Urinary bladder (tissue), 4 donors: Measurements from ENCODE around the gene FCSK. TPM values are rescaled to one million over a fixed set of nuclear protein-coding genes. Genes with fewer than 3 reads are reported as not detected.

ENCODE experiments used
- DNase-seq: peaks from one replicate; pipeline ENCODE4 v3.0.0-alpha.2; 2015; ENCODE audit errors: extremely low spot score
- H3K27ac ChIP-seq: one replicate; pipeline ENCODE4 v1.5.1; 2013; ENCODE audit warnings: low read depth, mild to moderate bottlenecking, moderate library complexity
- H3K36me3 ChIP-seq: one replicate; pipeline ENCODE4 v1.6.1; 2013; ENCODE audit warnings: mild to moderate bottlenecking, moderate library complexity; ENCODE audit not compliant: insufficient read depth
- H3K4me1 ChIP-seq: one replicate; pipeline ENCODE4 v1.6.1; 2013; ENCODE audit warnings: mild to moderate bottlenecking, moderate library complexity; ENCODE audit not compliant: insufficient read depth
- H3K4me3 ChIP-seq: one replicate; pipeline ENCODE4 v1.5.1; 2013; ENCODE audit warnings: low read depth, low read length
- WGBS: extraction: QIAGEN DNeasy Blood & Tissue Kit; methylation state at CpG from one replicate; pipeline ENCODE4 v1.1.7; 2013; 5-methylcytosine and 5-hydroxymethylcytosine counted together
- polyA plus RNA-seq: library from polyadenylated mRNA; stranded (reverse); fragments of 200-250 nt; gene quantifications from one replicate; pipeline ENCODE4 v1.2.3, GENCODE V29; 2013
- total RNA-seq: library from RNA; depleted of rRNA; stranded (reverse); fragments of >200 nt; gene quantifications from one replicate; pipeline ENCODE4 v1.2.3, GENCODE V29; 2014
- donor health status: healthy with polysubstance abuse.
- donor health status: healthy.

The FCSK gene
- total and polyA plus RNA-seq, 2 donors: 7.6 to 11.0 TPM

DNA sequence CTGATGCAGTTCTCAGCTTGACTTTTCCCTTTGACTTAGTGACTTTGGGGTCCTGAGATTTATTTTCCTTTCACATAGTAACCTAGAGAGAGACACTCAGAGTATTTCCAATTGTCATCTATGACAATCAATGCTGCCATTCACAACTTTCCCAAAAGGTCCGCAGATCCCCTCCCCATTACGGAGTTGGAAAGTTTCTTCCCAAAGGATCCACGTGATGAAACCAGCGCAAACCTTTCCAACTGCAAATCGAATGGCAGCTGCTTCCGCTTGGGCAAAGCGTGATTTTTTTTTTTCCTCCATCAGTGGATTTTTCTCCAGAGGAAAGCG is 538 bp upstream of the FCSK start:
- no peak for DNase-seq
- Histone ChIP-seq H3K4me3 (peak overlapping the region; percentile 95), H3K4me1 (no peaks in the 10 kb centered on the region), H3K27ac (no peak overlapping the region), H3K36me3 (no peaks in the 10 kb centered on the region)
- WGBS: under 1% methylated on average over 8 of the region's 8 CpGs

DNA sequence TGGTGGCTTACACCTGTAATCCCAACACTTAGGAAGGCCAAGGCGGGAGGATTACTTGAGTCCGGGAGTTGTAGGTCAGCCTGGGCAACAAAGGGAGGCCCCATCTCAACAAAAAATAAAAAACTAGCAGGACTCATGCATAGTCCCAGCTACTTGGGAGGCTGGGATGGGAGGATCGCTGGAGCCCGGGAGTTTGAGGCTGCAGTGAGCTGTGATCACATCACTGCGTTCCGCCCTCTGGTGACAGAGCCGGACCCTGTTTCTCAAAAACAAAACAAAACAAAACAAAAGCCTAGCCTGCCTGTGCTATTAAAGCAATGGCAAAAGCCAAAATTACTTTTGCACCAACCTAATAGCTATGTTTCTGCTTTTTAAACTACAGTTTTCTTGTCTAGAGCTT is 1.5 kb downstream of the FCSK start:
- H3K4me3 ChIP-seq: no peak overlapping the region
- H3K27ac ChIP-seq: no peak overlapping the region
- DNase-seq: no peak
- no peaks in the 10 kb centered on the region for H3K36me3 ChIP-seq
- H3K4me1 ChIP-seq: no peaks in the 10 kb centered on the region
- WGBS: 92% methylated on average over 7 of the region's 7 CpGs

DNA sequence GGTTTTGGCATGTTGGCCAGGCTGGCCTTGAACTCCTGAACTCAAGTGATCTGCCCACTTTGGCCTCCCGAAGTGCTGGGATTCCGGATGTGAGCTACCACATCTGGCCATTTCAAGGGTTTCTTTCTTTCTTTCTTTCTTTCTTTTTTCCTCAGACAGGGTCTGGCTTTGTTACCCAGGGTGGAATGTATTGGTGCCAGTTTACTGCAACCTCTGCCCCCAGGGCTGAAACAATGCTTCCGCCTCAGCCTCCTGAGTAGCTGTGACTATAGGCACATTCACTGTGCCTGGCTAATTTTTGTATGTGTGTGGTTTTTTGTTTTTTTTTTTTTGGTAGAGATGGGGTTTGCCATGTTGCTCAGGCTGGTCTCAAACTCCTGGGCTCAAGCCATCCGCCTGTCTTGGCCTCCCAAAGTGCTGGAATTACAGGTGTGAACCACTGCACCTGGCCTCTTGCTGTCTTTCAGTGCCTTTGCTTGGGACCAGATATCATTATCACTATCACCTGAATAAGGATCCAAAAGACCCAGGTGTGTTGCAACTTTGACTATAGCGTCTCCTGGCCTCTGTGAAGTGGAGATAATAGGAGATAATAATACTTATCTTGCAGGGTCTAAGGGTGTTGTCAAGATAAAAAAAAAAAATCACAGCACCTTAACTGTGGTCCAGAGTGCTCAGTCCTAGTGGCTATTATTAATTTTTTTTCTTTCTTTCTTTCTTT is 3.2 kb downstream of the FCSK start:
- no peak overlapping the region for H3K4me3 ChIP-seq
- H3K4me1 ChIP-seq: no peaks in the 10 kb centered on the region
- H3K36me3 ChIP-seq: no peaks in the 10 kb centered on the region
- H3K27ac ChIP-seq: no peak overlapping the region
- 91% methylated on average over 5 of the region's 5 CpGs for WGBS
- no peak for DNase-seq

DNA sequence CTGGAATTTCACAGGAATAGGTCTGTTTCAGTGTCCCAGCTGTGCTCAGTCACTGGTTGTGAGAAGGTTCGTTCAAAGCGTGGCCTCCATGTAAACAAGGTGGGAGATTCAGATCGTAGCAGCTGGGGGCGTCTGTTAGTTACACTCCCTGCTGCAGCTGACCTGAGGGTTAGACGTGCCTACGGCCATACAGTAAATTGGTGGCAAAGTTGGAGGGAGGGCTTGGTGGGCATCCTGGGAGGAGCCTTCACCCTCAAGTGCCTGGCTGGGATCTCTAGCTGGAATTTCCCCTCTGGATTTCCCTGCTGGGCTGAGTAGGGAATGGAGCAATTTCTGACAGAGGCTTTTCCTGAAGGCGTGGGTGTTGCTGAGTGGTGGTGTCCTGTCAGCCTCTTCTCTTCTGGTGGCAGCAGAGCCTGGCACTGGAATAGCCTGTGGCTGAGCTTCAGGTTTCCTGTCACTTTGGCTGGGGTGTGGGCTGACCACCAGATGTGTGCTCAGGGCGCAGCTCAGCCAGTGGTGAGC is 6.4 kb downstream of the FCSK start:
- Histone ChIP-seq H3K4me3 (no peak overlapping the region), H3K4me1 (no peaks in the 10 kb centered on the region), H3K27ac (no peak overlapping the region), H3K36me3 (no peaks in the 10 kb centered on the region)
- no peak for DNase-seq
- WGBS: 59% methylated on average over 8 of the region's 8 CpGs

DNA sequence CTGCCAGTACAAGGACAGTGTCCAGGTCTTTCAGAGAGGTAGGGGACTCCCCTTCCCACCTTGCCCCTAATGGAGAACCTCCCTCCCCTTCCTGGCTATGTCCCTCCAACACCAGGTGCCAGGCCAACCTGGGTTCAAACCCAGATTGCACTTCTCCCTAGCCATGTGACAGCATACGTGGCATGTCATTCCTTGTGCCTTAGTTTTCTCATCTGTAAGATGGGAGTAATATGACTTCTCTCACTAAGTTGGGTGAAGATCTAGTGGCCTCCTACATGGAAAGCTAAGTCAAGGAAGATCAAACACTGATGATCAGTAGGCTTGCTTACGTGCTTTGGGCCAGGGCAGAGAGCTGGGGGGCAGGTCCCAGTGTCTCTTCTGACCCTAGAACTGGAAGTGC is 8.8 kb downstream of the FCSK start:
- Histone ChIP-seq H3K36me3 (no peaks in the 10 kb centered on the region), H3K4me1 (no peaks in the 10 kb centered on the region), H3K27ac (no peak overlapping the region), H3K4me3 (no peak overlapping the region)
- 97% methylated on average over 2 of the region's 2 CpGs for WGBS
- DNase-seq: no peak

DNA sequence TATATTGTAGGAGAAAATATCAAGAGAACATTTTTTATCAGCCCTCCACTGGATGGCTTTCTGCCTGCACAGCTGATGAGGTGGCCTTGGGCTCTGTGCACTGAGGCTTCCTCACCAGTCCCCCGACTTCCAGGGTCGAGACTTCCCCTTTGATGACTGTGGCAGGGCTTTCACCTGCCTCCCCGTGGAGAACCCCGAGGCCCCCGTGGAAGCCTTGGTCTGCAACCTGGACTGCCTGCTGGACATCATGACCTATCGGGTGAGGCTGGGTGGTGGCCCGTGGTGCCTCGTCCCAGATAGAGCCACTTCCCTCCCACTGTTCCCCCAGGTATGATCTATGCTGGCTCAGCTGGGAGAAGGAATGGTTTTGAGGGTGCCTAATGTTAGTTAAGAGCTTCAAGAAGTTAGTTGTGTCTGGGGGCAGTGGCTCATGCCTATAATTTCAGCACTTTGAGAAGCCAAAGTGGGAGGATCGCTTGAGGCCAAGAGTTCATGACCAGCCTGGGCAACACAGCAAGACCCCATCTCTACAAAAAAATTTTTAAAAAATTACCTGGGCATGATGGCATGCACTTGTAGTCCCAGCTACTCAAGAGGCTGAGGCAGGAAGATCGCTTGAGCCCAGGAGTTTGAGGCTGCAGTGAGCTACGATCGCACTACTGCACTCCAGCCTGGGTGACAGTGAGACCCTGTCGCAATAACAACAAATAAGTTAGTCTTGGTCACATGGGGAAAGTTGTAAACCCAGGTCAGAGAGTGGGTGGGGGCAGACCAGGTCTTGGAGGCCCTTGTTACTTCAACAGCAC is 11.8 kb downstream of the FCSK start:
- Histone ChIP-seq H3K27ac (no peak overlapping the region), H3K4me3 (no peak overlapping the region), H3K36me3 (no peaks in the 10 kb centered on the region), H3K4me1 (no peaks in the 10 kb centered on the region)
- WGBS: 89% methylated on average over 13 of the region's 13 CpGs
- DNase-seq: no peak

DNA sequence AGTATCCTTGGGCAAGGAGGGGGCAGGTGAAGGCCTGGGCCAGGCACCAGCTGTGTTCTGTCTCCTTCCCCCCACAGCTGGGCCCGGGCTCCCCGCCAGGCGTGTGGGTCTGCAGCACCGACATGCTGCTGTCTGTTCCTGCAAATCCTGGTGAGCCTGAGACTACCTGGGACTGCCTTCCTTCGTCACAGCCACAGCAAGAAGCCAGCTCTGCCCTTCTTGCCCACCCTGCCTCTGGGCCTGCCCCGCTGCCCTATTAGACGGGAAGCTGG is 12.3 kb downstream of the FCSK start:
- WGBS: 56% methylated on average over 7 of the region's 7 CpGs
- DNase-seq: no peak

DNA sequence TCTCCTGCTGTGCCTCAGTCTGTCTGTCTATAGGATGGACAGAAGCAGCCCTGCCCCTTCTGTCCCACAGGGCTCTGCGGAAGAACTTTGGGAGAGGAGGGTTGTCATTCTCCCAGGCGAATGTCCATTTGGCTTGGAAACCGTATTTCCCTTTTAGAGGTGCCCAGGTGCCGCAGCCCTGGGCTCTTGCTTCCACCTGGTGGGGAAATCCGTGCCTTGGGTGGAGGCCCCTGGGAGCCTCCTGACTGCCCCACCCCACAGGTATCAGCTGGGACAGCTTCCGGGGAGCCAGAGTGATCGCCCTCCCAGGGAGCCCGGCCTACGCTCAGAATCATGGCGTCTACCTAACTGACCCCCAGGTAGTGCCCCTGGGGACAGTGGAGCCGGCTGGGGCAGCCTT is 12.7 kb downstream of the FCSK start:
- Histone ChIP-seq H3K27ac (no peak overlapping the region), H3K4me3 (no peak overlapping the region), H3K4me1 (no peaks in the 10 kb centered on the region), H3K36me3 (no peaks in the 10 kb centered on the region)
- no peak for DNase-seq
- 89% methylated on average over 11 of the region's 11 CpGs for WGBS

More for the DNA sequence above, 12.3 kb downstream of the FCSK start:
- Histone ChIP-seq H3K36me3 (no peaks in the 10 kb centered on the region), H3K4me1 (no peaks in the 10 kb centered on the region), H3K27ac (no peak overlapping the region), H3K4me3 (no peak overlapping the region)

DNA sequence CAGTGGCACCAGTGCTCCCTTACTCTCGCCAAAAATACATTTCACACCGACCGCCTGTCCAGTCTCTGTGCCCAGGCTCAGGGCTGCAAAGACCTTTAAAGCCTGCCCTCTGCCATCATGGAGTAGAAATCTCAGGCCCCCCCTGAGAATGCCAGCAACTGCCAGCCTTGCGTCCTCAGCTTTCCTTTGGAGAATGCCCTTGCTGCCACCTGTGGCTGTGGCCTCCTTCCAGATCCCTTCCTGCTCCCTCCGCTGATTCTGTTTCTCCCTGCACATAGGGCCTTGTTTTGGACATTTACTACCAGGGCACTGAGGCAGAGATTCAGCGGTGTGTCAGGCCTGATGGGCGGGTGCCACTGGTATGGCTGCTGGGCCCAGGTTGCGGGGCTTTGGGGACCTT is 13.2 kb downstream of the FCSK start:
- no peak overlapping the region for H3K27ac ChIP-seq
- no peaks in the 10 kb centered on the region for H3K36me3 ChIP-seq
- 96% methylated on average over 8 of the region's 8 CpGs for WGBS
- DNase-seq: no peak
- H3K4me3 ChIP-seq: no peak overlapping the region
- no peaks in the 10 kb centered on the region for H3K4me1 ChIP-seq

DNA sequence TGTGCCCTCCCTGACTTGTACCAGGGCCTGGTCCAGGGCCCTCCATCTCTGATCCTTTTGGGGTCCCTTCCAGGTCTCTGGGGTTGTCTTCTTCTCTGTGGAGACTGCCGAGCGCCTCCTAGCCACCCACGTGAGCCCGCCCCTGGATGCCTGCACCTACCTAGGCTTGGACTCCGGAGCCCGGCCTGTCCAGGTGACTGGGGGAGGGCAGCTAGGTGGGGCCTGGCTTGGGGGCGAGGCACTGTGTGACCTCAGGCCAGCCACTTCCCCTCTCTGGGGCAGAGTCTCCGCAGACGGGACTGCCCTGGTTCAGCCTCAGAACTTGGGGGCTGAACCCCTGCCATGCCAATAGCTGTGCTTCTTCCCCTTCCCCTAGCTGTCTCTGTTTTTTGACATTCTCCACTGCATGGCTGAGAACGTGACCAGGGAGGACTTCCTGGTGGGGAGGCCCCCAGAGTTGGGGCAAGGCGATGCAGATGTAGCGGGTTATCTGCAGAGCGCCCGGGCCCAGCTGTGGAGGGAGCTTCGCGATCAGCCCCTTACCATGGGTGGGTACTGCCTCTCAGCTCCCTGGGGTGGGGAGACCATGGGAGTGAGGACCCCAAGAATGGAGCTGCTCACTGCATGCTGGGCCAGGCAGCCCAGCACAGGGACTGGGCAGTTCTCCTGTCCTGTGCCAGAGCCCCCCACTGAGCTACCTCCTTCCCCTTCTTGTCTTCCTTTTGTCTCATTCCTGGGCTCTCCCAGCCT is 14.6 kb downstream of the FCSK start:
- H3K36me3 ChIP-seq: no peaks in the 10 kb centered on the region
- H3K4me3 ChIP-seq: no peak overlapping the region
- no peak overlapping the region for H3K27ac ChIP-seq
- no peaks in the 10 kb centered on the region for H3K4me1 ChIP-seq
- WGBS: 93% methylated on average over 16 of the region's 16 CpGs
- no peak for DNase-seq

DNA sequence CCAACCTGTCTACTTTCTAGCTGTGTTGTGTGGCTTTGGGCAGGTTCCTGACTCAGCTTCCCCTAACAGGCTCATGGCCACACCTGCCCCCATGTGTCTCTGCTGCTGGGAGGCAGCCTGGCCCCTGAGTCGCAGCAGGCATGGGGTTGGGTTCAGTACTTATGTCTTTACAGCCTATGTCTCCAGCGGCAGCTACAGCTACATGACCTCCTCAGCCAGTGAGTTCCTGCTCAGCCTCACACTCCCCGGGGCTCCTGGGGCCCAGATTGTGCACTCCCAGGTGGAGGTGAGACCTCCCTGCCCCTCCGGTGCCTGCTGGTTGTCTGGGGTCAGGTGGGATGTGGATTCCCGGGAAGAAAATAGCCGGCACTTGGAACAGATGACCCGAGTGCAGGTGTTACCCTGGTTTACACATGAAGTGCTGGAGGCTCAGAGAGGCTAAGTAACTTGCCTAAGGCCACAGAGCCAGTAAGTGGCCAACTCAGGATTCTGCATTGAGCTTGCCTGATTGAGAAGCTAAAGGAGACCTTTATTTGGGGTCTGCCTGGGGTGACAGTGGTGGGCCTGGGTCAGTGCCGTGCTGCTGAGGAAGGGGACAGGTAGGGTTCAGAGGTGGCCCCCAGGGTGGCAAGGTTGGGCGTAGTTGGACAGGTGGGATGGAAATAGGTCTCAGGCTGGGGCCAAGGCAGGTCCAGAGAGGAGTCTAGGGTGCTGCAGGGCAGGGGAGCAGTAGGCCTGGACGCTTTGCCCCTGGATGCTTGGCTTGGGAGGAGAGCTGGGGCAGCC is 15.9 kb downstream of the FCSK start:
- Histone ChIP-seq H3K4me3 (no peak overlapping the region), H3K4me1 (no peaks in the 10 kb centered on the region), H3K36me3 (no peaks in the 10 kb centered on the region), H3K27ac (no peak overlapping the region)
- 92% methylated on average over 10 of the region's 10 CpGs for WGBS
- DNase-seq: no peak

DNA sequence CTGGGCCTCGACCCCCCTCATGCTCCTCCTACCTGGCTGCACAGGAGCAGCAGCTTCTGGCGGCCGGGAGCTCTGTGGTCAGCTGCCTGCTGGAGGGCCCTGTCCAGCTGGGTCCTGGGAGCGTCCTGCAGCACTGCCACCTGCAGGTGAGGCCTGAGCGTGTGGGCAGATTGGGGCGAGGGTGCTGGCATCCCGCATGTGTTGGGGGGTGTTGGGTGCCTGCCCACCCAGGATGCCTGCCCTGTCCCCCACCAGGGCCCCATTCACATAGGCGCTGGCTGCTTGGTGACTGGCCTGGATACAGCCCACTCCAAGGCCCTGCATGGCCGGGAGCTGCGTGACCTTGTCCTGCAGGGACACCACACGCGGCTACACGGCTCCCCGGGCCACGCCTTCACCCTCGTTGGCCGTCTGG is 16.5 kb downstream of the FCSK start:
- H3K27ac ChIP-seq: no peak overlapping the region
- H3K4me1 ChIP-seq: no peaks in the 10 kb centered on the region
- no peak for DNase-seq
- WGBS: 68% methylated on average over 17 of the region's 17 CpGs
- no peaks in the 10 kb centered on the region for H3K36me3 ChIP-seq
- no peak overlapping the region for H3K4me3 ChIP-seq

DNA sequence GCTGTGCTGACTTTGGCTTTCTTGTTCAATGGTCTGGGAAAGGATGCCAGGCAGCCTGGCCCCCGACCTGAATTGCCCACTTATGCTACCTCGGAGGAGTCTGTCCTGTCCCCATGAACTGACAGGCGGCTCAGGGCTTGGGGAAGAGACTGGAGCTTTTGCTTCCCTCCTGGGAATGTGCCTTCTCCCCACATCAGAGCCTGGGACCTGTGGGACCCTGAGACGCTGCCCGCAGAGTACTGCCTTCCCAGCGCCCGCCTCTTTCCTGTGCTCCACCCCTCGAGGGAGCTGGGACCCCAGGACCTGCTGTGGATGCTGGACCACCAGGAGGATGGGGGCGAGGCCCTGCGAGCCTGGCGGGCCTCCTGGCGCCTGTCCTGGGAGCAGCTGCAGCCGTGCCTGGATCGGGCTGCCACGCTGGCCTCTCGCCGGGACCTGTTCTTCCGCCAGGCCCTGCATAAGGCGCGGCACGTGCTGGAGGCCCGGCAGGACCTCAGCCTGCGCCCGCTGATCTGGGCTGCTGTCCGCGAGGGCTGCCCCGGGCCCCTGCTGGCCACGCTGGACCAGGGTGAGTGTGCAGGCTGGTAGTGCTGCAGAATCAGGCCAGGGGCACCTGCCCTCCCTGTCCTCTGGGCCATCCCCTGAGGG is 18.5 kb downstream of the FCSK start:
- 89% methylated on average over 28 of the region's 28 CpGs for WGBS
- no peak for DNase-seq
- no peaks in the 10 kb centered on the region for H3K4me1 ChIP-seq

More for the DNA sequence above, 18.5 kb downstream of the FCSK start:
- H3K27ac ChIP-seq: no peak overlapping the region
- H3K36me3 ChIP-seq: no peaks in the 10 kb centered on the region
- H3K4me3 ChIP-seq: no peak overlapping the region
